Endothelial cell of umbilical vein (primary cell): Measurements from ENCODE around the gene GPR32.

ENCODE experiments used
- CTCF ChIP-seq, 2 donors: IDR thresholded peaks; 1 replicate in 1 of 2; 2 replicates in 1 of 2; pipeline ENCODE4 v1.5.1; 2011; ENCODE audit warnings: low read length in 2 of 2, mild to moderate bottlenecking in 2 of 2, moderate library complexity in 2 of 2, control low read depth in 1 of 2, inconsistent platforms in 1 of 2, low read depth in 1 of 2; ENCODE audit not compliant: insufficient read depth in 1 of 2; ENCODE audit errors: extremely low read depth in 1 of 2
- EZH2 ChIP-seq: IDR thresholded peaks from 2 replicates; pipeline ENCODE4 v1.6.1; 2012; ENCODE audit warnings: borderline replicate concordance, low read depth, mild to moderate bottlenecking, moderate library complexity, low read length, inconsistent platforms; ENCODE audit not compliant: severe bottlenecking
- FOS ChIP-seq: IDR thresholded peaks from 2 replicates; pipeline ENCODE4 v1.6.1; 2011; ENCODE audit warnings: mild to moderate bottlenecking, low read length, moderate library complexity, borderline replicate concordance; ENCODE audit not compliant: insufficient read depth
- GATA2 ChIP-seq: IDR thresholded peaks from 2 replicates; pipeline ENCODE4 v1.7.0; 2011; ENCODE audit warnings: low read depth, mild to moderate bottlenecking, moderate library complexity, mixed read lengths, low read length; ENCODE audit not compliant: insufficient read length, insufficient read depth
- MAX ChIP-seq: IDR thresholded peaks from 2 replicates; pipeline ENCODE4 v1.6.1; 2011; ENCODE audit not compliant: insufficient read depth, insufficient read length
- MYC ChIP-seq: IDR thresholded peaks from one replicate; pipeline ENCODE4 v1.6.1; 2011; ENCODE audit warnings: mild to moderate bottlenecking, low read depth, low read length
- POLR2A ChIP-seq: IDR thresholded peaks from 2 replicates; pipeline ENCODE4 v1.6.1; 2012; ENCODE audit warnings: low read depth, mild to moderate bottlenecking, control low read depth, low read length
- POLR2AphosphoS5 ChIP-seq: IDR thresholded peaks from 2 replicates; pipeline ENCODE4 v1.6.1; 2012; ENCODE audit warnings: low read depth, mild to moderate bottlenecking, control low read depth, low read length, moderate library complexity; ENCODE audit not compliant: insufficient read depth

- TF ChIP-seq CTCF (IDR thresholded peaks at IDR 0.05; ENCODE audit: extremely low read depth in 1 of 2, insufficient read depth in 1 of 2, low read depth in 1 of 2, low read length in 2 of 2) (no peak), POLR2A (no peak), FOS (no peak), EZH2 (no peak), POLR2AphosphoS5 (no peak), MAX (no peak), GATA2 (no peak), MYC (no peak)
Measured at GRCh38 chr19:50808856-50809255, 38.6 kb downstream of the GPR32 start.
